HG03432 (cell line): Measurements from ENCODE around the gene TUBAL3.
"Not testable (repeated sequence)": the region's sequence is repeated elsewhere in the genome, so short reads cannot be mapped to it uniquely, and the experiment has no call there.

Experiments
- ATAC-seq: cut with Tn5 transposase; IDR thresholded peaks from one replicate; pipeline ENCODE4 v1.9.1; 2021; ENCODE audit warnings: mild to moderate bottlenecking, moderate library complexity; ENCODE audit not compliant: unreplicated experiment

Gene TUBAL3

DNA sequence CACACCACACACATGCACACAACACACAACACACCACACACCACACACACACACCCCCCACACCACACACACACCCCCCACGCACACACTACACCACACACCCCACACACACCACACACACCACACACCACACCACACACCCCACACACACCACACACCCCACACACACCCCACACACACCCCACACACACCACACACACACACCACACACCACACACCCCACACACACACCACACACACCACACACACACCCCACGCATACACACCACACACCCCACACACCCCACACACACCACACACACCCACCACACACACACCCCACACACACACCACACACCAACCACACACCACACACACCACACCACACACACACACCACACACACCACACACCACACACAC lies 23.4 kb downstream of the TUBAL3 start:
- ATAC-seq: no peak

DNA sequence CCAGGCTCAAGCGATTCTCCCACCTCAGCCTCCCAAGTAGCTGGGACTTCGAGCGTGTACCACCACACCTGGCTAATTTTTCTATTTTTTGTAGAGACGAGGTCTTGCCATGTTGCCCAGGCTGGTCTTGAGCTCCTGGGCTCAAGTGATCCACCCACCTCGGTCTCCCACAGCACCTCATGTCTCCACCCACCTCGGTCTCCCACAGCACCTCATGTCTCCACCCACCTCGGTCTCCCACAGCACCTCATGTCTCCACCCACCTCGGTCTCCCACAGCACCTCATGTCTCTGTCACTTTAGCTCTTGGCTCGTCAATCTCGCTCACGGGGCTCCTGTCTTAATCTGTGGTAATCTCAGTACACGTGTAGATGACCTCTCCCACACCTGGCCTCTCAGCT lies 24.2 kb downstream of the TUBAL3 start:
- ATAC-seq: not testable (repeated sequence)

DNA sequence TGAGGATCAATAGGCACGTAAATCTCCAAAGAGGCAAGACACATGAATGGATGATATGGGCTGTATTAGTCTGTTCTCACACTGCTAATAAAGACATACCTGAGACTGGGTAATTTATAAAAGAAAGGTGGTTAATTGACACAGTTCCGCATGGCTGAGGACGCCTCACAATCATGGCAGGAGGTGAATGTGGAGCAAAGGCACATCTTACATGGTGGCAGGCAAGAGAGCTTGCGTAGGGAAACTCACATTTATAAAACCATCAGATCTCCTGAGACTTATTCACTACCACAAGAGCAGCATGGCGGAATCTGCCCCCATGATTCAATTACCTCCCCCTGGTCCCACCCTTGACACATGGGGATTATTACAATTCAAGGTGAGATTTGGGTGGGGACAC lies 25.4 kb downstream of the TUBAL3 start:
- not testable (repeated sequence) for ATAC-seq

DNA sequence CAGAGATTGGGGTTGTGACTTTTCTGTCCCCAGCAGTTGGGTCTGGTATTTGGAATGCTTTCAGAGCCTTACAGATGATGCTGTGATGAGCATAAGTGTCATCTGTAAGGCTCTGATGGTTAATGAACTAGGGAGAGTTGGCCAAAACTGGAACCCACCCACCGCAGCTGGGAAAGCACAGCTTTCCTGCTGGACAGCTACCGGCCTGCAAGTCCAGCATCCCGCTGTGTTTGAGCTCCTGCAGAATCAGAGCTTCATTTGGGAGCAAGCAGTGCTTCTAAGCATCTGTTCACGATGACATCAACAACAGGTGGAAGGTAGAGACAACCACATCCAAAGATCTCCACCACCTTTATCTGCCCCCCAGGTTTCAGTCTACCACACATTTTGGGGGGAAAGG lies 28.2 kb downstream of the TUBAL3 start:
- ATAC-seq: no peak

DNA sequence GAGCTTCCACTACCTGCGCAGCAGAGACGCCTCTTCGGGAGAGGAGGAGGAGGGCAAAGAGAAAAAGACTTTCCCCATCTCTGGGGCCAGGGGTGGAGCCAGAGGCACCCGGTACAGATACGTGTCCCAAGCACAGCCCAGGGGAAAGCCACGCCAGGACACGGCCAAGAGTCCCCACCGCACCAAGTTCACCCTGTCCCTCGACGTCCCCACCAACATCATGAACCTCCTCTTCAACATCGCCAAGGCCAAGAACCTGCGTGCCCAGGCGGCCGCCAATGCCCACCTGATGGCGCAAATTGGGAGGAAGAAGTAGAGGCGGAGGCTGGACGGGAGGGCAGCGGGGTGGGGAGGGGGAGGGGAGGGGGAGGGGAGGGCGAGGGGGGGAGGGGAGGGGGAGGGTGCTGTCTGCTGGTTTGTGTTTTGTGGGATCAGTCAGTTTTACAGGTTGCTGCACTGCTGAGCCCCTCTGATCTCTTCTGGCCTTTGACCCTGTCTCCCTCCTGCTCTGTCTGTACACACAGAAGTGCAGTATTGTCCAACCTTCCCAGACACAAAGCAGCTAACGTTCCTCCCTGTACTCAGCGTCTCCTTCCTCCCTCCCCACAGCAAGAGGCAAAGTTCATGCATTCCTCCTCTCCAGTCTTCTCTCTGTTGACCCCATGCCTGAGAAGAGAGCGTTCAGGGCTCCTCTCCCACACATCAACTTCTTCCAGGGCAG lies 30.6 kb downstream of the TUBAL3 start:
- no peak for ATAC-seq

DNA sequence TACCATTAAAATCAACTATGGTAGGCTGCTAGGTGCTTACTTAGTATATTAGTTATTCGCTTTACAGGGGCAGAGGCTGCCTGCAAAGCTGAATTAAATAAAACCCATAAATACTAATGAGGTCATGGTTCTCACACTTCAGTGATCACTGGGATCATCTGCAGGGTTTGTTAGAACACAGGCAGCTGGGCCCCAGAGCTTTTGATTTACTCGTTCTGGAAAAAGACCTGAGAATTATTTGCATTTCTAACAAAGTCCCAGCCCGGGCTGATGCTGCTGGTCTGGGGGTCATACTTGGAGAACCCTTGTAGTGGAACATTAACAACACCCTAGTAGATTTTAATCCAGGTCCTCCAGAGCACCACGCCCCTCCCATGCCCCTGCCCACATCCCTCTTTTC lies 31.3 kb downstream of the TUBAL3 start:
- no peak for ATAC-seq

DNA sequence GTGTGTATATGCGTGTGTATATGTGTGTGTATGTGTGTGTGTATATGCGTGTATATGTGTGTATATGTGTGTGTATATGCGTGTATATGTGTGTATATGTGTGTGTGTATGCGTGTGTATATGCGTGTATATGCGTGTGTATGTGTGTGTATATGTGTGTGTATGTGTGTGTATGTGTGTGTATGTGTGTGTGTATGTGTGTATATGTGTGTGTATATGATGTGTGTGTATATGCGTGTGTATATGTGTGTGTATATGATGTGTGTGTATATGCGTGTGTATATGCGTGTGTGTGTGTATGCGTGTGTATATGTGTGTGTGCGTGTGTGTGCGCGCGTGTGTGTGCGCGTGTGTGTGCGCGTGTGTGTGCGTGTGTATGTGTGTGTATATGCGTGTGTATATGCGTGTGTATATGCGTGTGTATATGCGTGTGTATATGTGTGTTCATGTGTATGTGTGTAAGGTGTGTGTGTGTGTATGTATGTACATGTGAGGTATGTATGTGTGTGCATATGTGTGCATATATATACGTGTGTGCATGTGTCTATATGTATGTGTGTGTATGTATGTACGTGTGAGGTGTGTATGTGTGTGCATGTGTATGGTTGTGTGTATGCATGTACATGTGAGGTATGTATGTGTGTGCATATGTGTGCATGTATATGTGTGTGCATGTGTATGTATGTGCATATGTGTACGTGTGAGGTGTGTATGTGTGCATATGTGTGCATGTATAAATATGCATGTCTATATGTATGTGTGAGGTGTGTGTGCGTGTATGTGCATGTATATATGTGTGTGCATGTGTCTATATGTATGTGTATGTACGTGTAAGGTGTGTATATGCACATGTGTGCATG lies 33.9 kb downstream of the TUBAL3 start:
- no peak for ATAC-seq

DNA sequence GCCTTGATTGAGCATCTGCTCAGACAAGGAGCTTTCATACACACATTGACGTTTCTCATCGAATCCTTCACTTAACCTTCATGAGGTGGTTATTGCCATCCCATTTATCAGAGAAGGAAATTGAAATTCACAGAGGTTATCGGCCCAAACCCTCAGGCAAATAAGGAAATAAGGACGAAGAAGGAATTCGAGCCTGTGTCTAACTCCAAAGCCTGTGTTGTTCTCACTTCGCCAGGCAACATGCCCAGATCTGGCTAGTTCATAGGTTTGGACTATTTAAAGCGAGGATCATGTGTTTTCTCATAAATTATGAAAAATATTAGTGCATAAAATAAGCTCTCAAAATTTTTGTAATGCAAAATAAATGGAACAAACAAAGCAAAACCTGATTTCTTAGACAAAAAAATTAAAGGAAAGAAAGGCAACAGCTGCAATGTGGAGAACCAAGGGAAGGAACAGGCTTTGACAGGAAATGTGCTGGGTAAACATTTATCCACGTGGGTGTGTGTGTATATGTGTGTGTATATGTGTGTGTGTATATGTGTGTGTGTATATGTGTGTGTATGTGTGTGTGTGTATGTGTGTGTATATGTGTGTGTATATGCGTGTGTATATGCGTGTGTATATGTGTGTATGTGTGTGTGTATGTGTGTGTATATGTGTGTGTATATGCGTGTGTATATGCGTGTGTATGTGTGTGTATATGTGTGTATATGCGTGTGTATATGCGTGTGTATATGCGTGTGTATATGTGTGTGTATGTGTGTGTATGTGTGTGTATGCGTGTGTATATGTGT lies 35.1 kb downstream of the TUBAL3 start:
- no peak for ATAC-seq

DNA sequence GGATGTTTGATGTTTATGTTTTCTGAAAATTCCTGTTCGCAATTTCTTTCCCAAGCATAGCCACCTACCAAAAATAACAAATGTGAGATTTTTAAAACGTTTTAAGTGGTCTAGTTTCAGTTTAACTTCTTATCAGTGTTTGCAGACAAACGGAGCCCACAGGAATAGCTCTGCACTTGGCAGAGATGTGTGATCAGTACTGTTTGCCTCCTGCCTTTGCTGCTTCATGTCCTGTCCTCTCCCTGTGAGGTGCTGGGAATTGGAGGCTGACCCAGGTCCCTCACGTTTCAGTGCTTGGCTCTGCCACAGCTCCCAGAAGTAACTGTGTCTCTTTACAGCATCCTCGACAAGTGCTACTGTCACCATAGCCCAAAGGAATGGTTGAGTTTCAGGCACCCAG lies 38.7 kb downstream of the TUBAL3 start:
- no peak for ATAC-seq

DNA sequence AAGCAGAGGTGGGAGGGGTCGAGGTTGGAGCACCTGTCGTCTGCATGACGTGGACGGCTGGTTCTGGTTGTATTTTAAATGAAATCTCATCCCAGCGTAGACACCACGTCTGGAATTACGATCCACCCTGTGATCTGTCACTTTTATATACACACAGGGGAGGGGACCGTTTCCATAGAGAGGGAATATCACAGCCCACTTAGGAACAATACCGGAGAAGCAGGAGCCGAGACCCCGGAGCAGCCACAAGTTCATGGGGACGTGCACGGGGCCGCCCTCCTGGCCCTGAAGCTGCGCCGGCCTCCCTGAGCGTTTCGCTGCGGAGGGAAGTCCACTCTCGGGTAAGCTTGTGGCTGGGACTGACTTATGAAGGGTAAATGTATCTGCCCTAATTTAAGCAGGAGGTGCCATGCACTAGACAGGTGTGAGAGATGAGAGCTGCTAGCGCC lies 39.7 kb downstream of the TUBAL3 start, which contains the start of gene UCN3:
TSS of gene UCN3 (plus strand) at position 77 of the 449 bp plus-strand sequence. CDS start 8,755 bp downstream, outside the sequence.
- ATAC-seq: no peak

DNA sequence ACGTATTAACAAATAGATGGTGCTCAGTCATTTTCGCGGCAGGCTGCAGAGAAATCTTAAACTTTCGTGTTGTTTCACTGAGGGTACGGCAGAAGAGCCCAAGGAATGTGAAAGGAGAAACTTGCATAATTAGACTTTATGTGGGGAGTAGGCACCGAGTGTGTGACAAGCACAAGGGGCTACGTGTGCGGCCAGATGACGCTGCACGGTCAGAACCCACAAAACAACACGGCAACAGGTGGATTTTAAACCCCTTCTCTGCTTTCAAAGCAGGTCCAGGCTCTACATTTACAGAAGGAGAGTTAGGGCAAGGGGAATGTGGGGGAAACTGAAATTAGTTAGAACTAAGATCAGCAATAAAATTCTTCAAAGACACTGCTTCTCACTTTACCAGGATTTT lies 40.3 kb downstream of the TUBAL3 start:
- ATAC-seq: no peak

DNA sequence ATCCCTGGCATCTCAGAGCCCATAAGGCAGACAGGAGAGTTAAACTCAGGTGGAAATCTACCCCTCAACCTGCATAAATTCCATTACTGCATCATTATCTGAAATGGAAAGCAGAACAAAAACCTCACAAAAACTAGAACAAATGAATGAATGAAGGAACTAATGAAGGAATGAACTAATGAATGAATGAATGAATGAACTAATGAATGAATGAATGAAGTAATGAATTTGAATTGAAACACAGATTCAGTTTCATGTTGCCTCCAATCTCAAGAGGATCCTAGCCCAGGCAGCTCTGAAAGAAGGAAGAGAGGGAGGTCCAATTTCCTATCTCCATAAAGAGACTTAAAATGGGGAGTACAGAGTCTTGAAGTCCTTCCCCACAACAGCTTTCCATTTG lies 41.8 kb downstream of the TUBAL3 start:
- no peak for ATAC-seq

DNA sequence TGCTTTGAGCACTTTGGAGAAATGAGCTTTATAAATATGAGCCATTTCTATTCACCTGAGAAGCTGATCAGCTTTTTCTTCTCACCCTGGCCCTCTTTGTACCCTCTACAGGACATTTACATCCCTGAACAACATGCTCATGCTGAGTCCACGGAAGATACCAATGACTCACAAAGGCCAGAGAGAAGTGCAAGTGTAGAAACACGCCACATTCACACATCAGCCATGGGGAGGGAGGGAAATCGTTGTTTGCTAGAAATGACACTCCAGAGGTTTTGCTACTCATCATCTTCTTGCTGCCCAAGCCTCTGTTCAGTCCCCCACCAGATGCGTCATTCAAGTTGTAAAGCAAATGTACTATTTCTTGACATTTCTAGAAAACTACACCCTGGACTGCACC lies 42.7 kb downstream of the TUBAL3 start:
- no peak for ATAC-seq

DNA sequence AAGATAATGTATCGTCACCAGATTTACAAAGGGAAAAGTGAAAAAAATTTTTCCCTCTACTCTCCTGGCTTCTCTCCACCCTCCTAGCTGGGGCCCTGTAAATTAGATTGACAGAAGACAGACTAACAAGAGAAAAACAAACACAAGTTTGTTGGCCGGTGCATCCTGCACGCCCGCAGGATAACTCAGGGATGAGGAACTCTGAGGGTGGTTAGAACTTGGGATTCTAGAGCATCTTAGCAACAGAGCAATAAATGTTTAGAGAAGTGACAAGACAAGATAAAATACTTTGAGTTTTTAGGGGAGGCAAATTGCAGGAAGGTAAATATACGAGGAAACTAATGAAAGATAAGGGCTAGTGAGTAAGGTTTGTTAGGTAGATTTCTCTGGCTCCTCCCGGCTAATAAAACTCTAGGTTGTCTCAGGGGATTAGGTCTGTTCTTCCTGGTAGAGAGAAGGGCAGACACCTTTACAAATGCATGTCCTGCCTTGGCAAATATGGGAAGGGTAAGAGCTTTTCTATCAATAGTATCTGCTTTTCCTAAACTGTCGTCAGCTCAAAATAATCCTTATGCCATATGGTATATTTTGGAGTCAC lies 44.2 kb downstream of the TUBAL3 start:
- no peak for ATAC-seq

DNA sequence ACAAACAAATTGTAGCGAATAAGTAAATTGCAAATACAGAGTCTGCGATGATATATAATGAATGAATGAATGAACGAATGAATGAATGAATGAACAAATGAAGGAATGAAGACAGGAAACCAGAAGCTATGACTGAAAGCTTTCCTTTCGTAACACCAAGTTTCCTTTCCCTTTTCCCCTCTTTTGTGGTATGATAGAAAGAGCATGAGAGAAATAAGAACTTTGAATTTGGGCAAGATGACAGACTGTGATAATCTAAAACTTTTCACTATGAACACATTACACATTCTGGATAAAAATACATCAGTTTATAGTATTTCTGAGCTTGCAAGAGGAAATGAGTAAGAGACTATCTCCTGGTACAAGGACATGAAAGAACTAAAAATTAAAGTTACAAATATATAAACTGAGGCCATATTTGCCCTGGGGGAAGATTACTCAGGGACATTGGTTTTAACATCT lies 48.3 kb downstream of the TUBAL3 start:
- ATAC-seq: no peak

DNA sequence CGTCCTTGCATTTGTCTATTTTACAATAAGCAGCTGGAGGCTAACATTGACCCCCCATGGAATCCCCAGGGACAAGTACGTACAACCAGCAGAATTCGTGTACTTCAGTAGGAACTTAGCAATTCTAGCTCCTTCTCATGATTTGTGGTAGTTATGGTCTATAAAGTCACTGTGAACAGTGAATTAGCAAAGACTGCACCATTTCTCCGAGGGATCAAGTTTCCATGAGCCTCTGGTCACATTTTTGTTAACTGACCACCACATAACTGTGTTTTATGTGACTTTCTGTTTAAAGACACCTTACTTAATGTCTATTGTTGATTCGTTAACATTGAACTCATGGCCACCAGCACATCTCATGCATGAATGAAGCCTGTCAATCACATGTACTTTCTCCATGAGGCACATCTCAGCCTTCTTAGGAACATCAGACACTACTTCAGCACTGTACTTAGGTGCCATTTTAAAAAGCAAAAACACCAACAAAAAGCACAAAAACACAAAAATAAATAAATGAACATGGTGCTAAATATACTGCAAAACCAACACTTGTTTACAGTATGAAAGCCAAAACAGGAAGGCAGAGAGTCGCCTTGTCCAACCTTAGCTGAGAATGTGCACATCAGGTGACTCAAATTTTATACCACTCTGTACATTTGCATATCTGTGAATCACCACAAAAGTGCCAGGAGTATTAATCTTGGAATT lies 48.9 kb downstream of the TUBAL3 start:
- no peak for ATAC-seq

DNA sequence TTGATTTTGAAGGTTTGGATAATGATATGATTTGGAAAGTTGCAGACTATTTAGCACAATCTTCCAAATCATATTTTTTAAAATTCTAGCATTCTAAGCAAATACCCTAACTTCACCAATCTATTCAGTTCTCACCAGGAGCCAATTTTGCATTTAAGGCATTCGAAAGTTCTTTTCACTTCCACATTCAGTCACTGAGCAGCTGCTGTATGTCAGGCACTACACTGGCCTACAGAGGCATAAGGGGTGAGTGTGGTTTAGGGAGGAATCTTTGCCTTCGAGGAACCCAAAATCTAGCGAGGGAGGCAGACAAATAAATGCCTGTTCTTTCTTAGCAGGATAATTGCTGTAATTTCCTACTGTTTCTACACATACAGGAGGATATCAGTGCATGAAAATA lies 50.6 kb downstream of the TUBAL3 start:
- ATAC-seq: peak; percentile 86

DNA sequence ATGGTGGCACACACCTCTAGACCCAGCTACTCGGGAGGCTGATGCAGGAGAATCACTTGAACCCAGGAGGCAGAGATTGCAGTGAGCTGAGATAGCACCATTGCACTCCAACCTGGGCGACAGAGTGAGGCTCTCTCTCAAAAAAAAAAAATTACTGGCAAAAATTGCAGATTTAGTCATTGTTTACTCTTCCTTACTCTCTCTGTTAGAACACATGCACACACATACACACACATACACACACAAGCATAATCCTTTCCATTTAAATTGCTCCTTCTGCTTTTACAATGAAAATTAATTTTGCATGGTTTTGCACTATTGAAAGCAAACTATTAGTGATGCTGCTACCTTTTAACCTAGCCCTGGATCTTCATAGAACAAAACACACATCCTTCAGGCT lies 55.3 kb downstream of the TUBAL3 start:
- no peak for ATAC-seq

DNA sequence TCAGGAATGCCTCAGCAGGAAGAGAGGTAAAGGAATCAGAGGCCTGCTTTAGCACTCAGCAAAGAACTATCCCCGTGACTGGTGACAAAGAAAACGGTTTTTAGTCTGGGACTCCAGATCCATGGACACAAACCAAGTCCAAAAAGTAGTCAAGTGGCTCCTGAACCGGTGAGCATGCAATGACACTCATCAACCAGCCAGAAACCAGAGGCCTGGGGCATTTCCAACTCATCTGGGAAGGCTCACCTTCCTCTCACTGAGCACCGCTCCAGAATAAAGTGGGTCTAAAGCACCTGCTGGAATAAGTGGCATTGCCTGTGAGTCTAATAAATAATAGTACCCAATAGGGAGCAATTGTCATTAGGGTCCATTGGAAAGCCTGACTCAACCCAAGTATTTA lies 57.7 kb downstream of the TUBAL3 start:
- no peak for ATAC-seq

DNA sequence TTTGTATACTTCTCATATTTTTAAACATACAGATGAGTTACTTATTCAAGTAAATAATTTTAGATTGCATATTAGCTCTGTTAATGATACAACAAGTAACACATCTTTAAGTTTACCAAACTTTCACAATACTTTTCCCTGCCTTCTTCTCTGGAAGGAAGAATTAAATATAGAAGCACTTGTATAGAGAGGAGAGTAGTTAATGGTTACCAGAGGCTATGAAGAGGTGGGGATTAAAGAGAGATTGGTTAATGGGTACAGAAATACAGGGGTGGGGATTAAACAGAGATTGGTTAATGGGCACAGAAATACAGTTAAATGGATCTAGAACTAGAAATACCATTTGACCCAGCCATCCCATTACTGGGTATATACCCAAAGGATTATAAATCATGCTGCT lies 59.9 kb downstream of the TUBAL3 start:
- ATAC-seq: no peak
